HepG2 (cell line): ENCODE results near the gene CLCNKA. TPM values are rescaled to one million over a fixed set of nuclear protein-coding genes. Genes with fewer than 3 reads are reported as not detected.
A peak's percentile ranks its signal among the peaks of the same experiment; 100 is the strongest.

Source experiments
- EP300 ChIP-seq, 3 experiments: sonication (generic) in 1 of 3; formaldehyde crosslinking in 1 of 3; IDR thresholded peaks; 2 replicates each; pipeline versions ENCODE4 v1.5.1 to v1.6.1; 2011 to 2020; ENCODE audit warnings: low read depth in 2 of 3, low read length in 2 of 3, borderline replicate concordance in 1 of 3, improper control_type of control experiment in 1 of 3, mild to moderate bottlenecking in 1 of 3, missing genetic modification reagents in 1 of 3, moderate library complexity in 1 of 3
- FOXO1 ChIP-seq: sonication (generic); formaldehyde crosslinking; IDR thresholded peaks from 2 replicates; pipeline ENCODE4 v1.4.0; 2020; ENCODE audit warnings: missing genetic modification reagents
- HMGXB4 ChIP-seq, 2 experiments: sonication (generic) in 1 of 2; formaldehyde crosslinking in 1 of 2; IDR thresholded peaks; 2 replicates each; pipeline versions ENCODE4 v1.4.0 to v1.6.1; 2018 to 2020; ENCODE audit warnings: missing genetic modification reagents in 2 of 2, borderline replicate concordance in 1 of 2, low read depth in 1 of 2, mild to moderate bottlenecking in 1 of 2, missing biosample characterization in 1 of 2
- IKZF5 ChIP-seq: IDR thresholded peaks from 2 replicates; pipeline ENCODE4 v1.6.1; 2018; ENCODE audit warnings: missing genetic modification reagents, mild to moderate bottlenecking, missing compliant biosample characterization
- KDM2A ChIP-seq: sonication (generic); formaldehyde crosslinking; IDR thresholded peaks from 2 replicates; pipeline ENCODE4 v1.4.0; 2020; ENCODE audit warnings: low read depth, missing genetic modification reagents, borderline replicate concordance
- KDM3A ChIP-seq: IDR thresholded peaks from 2 replicates; pipeline ENCODE4 v1.6.1; 2018; ENCODE audit warnings: low read depth, missing compliant biosample characterization
- MIXL1 ChIP-seq: IDR thresholded peaks from 2 replicates; pipeline ENCODE4 v1.6.1; 2016
- PBX2 ChIP-seq: IDR thresholded peaks from 2 replicates; pipeline ENCODE4 v1.6.1; 2016; ENCODE audit warnings: control low read depth
- POLR2A ChIP-seq, 2 experiments: IDR thresholded peaks; 2 replicates each; pipeline ENCODE4 v1.6.1; 2011; ENCODE audit warnings: low read depth in 2 of 2, low read length in 2 of 2, mild to moderate bottlenecking in 1 of 2, moderate library complexity in 1 of 2; ENCODE audit not compliant: insufficient read depth in 1 of 2
- RAD21 ChIP-seq: fragments of 450-650 bp; formaldehyde crosslinking; IDR thresholded peaks from 2 replicates; pipeline ENCODE4 v1.5.0; 2020; ENCODE audit warnings: mild to moderate bottlenecking
- REPIN1 ChIP-seq: sonication (generic); formaldehyde crosslinking; IDR thresholded peaks from 2 replicates; pipeline ENCODE4 v1.8.0; 2022; ENCODE audit warnings: missing genetic modification reagents, low read depth, mild to moderate bottlenecking, borderline replicate concordance
- RXRA ChIP-seq: sonication (generic); formaldehyde crosslinking; IDR thresholded peaks from 2 replicates; pipeline ENCODE4 v1.5.1; 2020; ENCODE audit warnings: missing genetic modification reagents
- SMC3 ChIP-seq: IDR thresholded peaks from 2 replicates; pipeline ENCODE4 v1.6.1; 2011; ENCODE audit warnings: low read length, improper control_type of control experiment
- SP140L ChIP-seq: sonication (generic); formaldehyde crosslinking; IDR thresholded peaks from 2 replicates; pipeline ENCODE4 v1.4.0; 2020; ENCODE audit warnings: missing genetic modification reagents, borderline replicate concordance
- SRY ChIP-seq: sonication (generic); formaldehyde crosslinking; IDR thresholded peaks from 2 replicates; pipeline ENCODE4 v1.8.0; 2022; ENCODE audit warnings: mild to moderate bottlenecking, missing genetic modification reagents
- STAG1 ChIP-seq: sonication (generic); formaldehyde crosslinking; IDR thresholded peaks from 2 replicates; pipeline ENCODE4 v1.4.0; 2020; ENCODE audit warnings: missing genetic modification reagents
- TOPORS ChIP-seq: sonication (generic); formaldehyde crosslinking; IDR thresholded peaks from 2 replicates; pipeline ENCODE4 v1.8.0; 2023; ENCODE audit warnings: mild to moderate bottlenecking, missing genetic modification reagents
- ZBTB21 ChIP-seq: sonication (generic); formaldehyde crosslinking; IDR thresholded peaks from 2 replicates; pipeline ENCODE4 v1.4.0; 2020; ENCODE audit warnings: missing genetic modification reagents
- ZBTB38 ChIP-seq: sonication (generic); formaldehyde crosslinking; IDR thresholded peaks from 2 replicates; pipeline ENCODE4 v1.5.1; 2020; ENCODE audit warnings: mild to moderate bottlenecking, missing genetic modification reagents
- ZC3H13 ChIP-seq: sonication (generic); formaldehyde crosslinking; IDR thresholded peaks from 2 replicates; pipeline ENCODE4 v1.8.1; 2023; ENCODE audit warnings: mild to moderate bottlenecking, missing genetic modification reagents, moderate library complexity
- ZFX ChIP-seq: sonication (generic); formaldehyde crosslinking; IDR thresholded peaks from 2 replicates; pipeline ENCODE4 v1.4.0; 2020; ENCODE audit warnings: mild to moderate bottlenecking, low read depth, missing genetic modification reagents, moderate library complexity
- ZNF773 ChIP-seq: sonication (generic); formaldehyde crosslinking; IDR thresholded peaks from 2 replicates; pipeline ENCODE4 v1.4.0; 2020; ENCODE audit warnings: missing genetic modification reagents, borderline replicate concordance
- polyA plus RNA-seq, 8 experiments: library from polyadenylated mRNA; depleted of rRNA in 3 of 8; stranded (reverse) in 7 of 8; unstranded in 1 of 8; fragments of >200 nt; fragmentation: Illumina TruSeq in 4 of 8; extraction: Trizol in 4 of 8; gene quantifications; 2 replicates each; pipeline versions ENCODE4 v1.2.1 to v1.2.3, GENCODE V29; 2011 to 2016; ENCODE audit warnings: low read depth in 4 of 8, missing spikeins in 1 of 8, mixed read lengths in 1 of 8; ENCODE audit not compliant: insufficient read depth in 1 of 8
- total RNA-seq, 5 experiments: library from RNA; depleted of rRNA; stranded (reverse); fragments of >200 nt; fragmentation: Illumina TruSeq; extraction: Trizol; gene quantifications; 2 replicates each; pipeline ENCODE4 v1.2.3, GENCODE V29; 2016; ENCODE audit warnings: low read depth in 1 of 5
- TF ChIP-seq, protein P1 (sequence below): sonication (generic); formaldehyde crosslinking; IDR thresholded peaks from 2 replicates; pipeline ENCODE4 v1.5.1; 2020; ENCODE audit warnings: mild to moderate bottlenecking, missing genetic modification reagents

Gene CLCNKA
- total and polyA plus RNA-seq, 2 of the 13 experiments (the other 11 are each of a cell fraction or from before 2014, with no cell fraction given) = 0.03 TPM; not detected in 1

- TF ChIP-seq ZFX (CRISPR knock-in tag) (peak; percentile 59), RAD21 (CRISPR knock-in tag) (peak; percentile 79), FOXO1 (no peak), SP140L (CRISPR knock-in tag) (0 out of 2 replicates have a peak, but pooled peaks have one; percentile 39), KDM3A (CRISPR knock-in tag) (no peak), POLR2A (IDR thresholded peaks at IDR 0.05; ENCODE audit: insufficient read depth in 1 of 2, low read depth in 2 of 2, low read length in 2 of 2) (no peak), RXRA (CRISPR knock-in tag) (0 out of 2 replicates have a peak, but pooled peaks have one; percentile 14), SRY (CRISPR knock-in tag) (0 out of 2 replicates have a peak, but pooled peaks have one; percentile 33), ZC3H13 (CRISPR knock-in tag) (no peak), TOPORS (CRISPR knock-in tag) (no peak), HMGXB4 (CRISPR knock-in tag; IDR thresholded peaks at IDR 0.05; ENCODE audit: borderline replicate concordance in 1 of 2, low read depth in 1 of 2) (0 out of 4 replicates have a peak, but pooled peaks of 1 of the 2 experiments have one; percentile 23), IKZF5 (CRISPR knock-in tag) (0 out of 2 replicates have a peak, but pooled peaks have one; percentile 38), ZBTB21 (CRISPR knock-in tag) (0 out of 2 replicates have a peak, but pooled peaks have one; percentile 12), KDM2A (CRISPR knock-in tag) (0 out of 2 replicates have a peak, but pooled peaks have one; percentile 18), PBX2 (CRISPR knock-in tag) (no peak), SMC3 (peak; percentile 88), EP300 (IDR thresholded peaks at IDR 0.05; ENCODE audit: low read depth in 2 of 2, low read length in 2 of 2) (no peak), EP300 (CRISPR knock-in tag; IDR thresholded peaks at IDR 0.05; ENCODE audit: borderline replicate concordance) (no peak), ZBTB38 (CRISPR knock-in tag) (0 out of 2 replicates have a peak, but pooled peaks have one; percentile 24), REPIN1 (CRISPR knock-in tag) (peak; percentile 36; the same call in 1 of the 2 replicates), MIXL1 (CRISPR knock-in tag) (no peak), ZNF773 (no peak), STAG1 (CRISPR knock-in tag) (peak; percentile 88)
- TF ChIP-seq, protein P1, sequence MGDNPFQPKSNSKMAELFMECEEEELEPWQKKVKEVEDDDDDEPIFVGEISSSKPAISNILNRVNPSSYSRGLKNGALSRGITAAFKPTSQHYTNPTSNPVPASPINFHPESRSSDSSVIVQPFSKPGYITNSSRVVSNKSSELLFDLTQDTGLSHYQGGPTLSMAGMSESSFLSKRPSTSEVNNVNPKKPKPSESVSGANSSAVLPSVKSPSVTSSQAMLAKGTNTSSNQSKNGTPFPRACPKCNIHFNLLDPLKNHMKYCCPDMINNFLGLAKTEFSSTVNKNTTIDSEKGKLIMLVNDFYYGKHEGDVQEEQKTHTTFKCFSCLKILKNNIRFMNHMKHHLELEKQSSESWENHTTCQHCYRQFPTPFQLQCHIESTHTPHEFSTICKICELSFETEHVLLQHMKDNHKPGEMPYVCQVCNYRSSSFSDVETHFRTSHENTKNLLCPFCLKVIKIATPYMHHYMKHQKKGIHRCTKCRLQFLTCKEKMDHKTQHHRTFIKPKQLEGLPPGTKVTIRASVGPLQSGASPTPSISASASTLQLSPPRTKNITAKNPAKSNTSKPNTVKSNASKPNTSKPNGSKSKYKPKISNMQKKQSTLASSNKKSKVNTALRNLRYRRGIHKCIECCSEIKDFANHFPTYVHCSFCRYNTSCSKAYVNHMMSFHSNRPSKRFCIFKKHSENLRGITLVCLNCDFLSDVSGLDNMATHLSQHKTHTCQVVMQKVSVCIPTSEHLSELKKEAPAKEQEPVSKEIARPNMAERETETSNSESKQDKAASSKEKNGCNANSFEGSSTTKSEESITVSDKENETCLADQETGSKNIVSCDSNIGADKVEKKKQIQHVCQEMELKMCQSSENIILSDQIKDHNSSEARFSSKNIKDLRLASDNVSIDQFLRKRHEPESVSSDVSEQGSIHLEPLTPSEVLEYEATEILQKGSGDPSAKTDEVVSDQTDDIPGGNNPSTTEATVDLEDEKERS (CRISPR knock-in tag) = no peak
Measured at GRCh38 chr1:16082283-16083038, 60.6 kb downstream of the CLCNKA start (continued).
